Suppressor macrophage treated with lipopolysaccharide for 1 hour (primary cell): Measurements from ENCODE around the gene KLRC2.
A peak's percentile ranks its signal among the peaks of the same experiment; 100 is the strongest.
"Not testable (repeated sequence)": the region's sequence is repeated elsewhere in the genome, so short reads cannot be mapped to it uniquely, and the experiment has no call there.

Experiments used
- DNase-seq, 3 donors: peaks; one replicate each; pipeline ENCODE4 v3.0.0-alpha.2; 2020 to 2022

KLRC2 gene

GRCh38 chr12:10435816-10436215, at the start of gene KLRC2:
Gene KLRC2, minus strand, starts transcription at chr12:10436010. Its CDS starts 24 bp downstream, at chr12:10435986.
- DNase-seq: peak in 2 of 3 donors; percentile 18 to 24

GRCh38 chr12:10481901-10482300, 46.1 kb upstream of the KLRC2 start:
- DNase-seq: not testable (repeated sequence)

- DNase-seq: not testable (repeated sequence)
Observed at GRCh38 chr12:10472808-10473207, 37.0 kb upstream of the KLRC2 start.

- no peak for DNase-seq
Observed at GRCh38 chr12:10469701-10470100, 33.9 kb upstream of the KLRC2 start.

- no peak for DNase-seq
Observed at GRCh38 chr12:10466311-10466710, 30.5 kb upstream of the KLRC2 start.

- DNase-seq: no peak
Observed at GRCh38 chr12:10457760-10458159, 21.9 kb upstream of the KLRC2 start.

- DNase-seq: no peak
Observed at GRCh38 chr12:10456856-10457255, 21.0 kb upstream of the KLRC2 start.

- DNase-seq: no peak
Observed at GRCh38 chr12:10455766-10456165, 20.0 kb upstream of the KLRC2 start.

GRCh38 chr12:10454531-10454930, 18.7 kb upstream of the KLRC2 start:
- DNase-seq: no peak

GRCh38 chr12:10453156-10453555, 17.3 kb upstream of the KLRC2 start, which contains the start of gene KLRC1:
Gene KLRC1, minus strand, starts transcription at chr12:10453377. Its CDS starts 2,221 bp downstream, at chr12:10451156.
- DNase-seq: no peak

GRCh38 chr12:10448236-10448635, 12.4 kb upstream of the KLRC2 start:
- no peak for DNase-seq

- DNase-seq: not testable (repeated sequence)
Observed at GRCh38 chr12:10446052-10446451, 10.2 kb upstream of the KLRC2 start.

GRCh38 chr12:10441144-10441543, 5.3 kb upstream of the KLRC2 start:
- not testable (repeated sequence) for DNase-seq

- DNase-seq: not testable (repeated sequence)
Observed at GRCh38 chr12:10439608-10440274, 3.9 kb upstream of the KLRC2 start.

GRCh38 chr12:10437601-10438000, 1.8 kb upstream of the KLRC2 start:
- DNase-seq: not testable (repeated sequence)

- DNase-seq: not testable (repeated sequence)
Observed at GRCh38 chr12:10430623-10431022, 5.2 kb downstream of the KLRC2 start.

GRCh38 chr12:10425938-10426337, 9.9 kb downstream of the KLRC2 start:
- DNase-seq: not testable (repeated sequence)

- peak in 1 of 3 donors; percentile 4 for DNase-seq
Observed at GRCh38 chr12:10424260-10424899, 11.4 kb downstream of the KLRC2 start.

GRCh38 chr12:10422159-10422558, 13.7 kb downstream of the KLRC2 start:
- DNase-seq: not testable (repeated sequence)

- not testable (repeated sequence) for DNase-seq
Observed at GRCh38 chr12:10420334-10420733, 15.5 kb downstream of the KLRC2 start, which contains the start of gene KLRC3. Gene KLRC3, minus strand, starts transcription at chr12:10420595. Its CDS starts 45 bp downstream, at chr12:10420550.

- peak; percentile 36 to 52 (median 38) for DNase-seq
Observed at GRCh38 chr12:10409392-10409791, 26.4 kb downstream of the KLRC2 start, which contains the start of gene KLRC4. Gene KLRC4, minus strand, starts transcription at chr12:10409757. Its CDS starts 182 bp downstream, at chr12:10409575.

- no peak for DNase-seq
Observed at GRCh38 chr12:10408842-10409241, 27.0 kb downstream of the KLRC2 start.

GRCh38 chr12:10406725-10407124, 29.1 kb downstream of the KLRC2 start:
- peak; percentile 44 to 58 (median 55) for DNase-seq

GRCh38 chr12:10405294-10405693, 30.5 kb downstream of the KLRC2 start:
- no peak for DNase-seq
